Activated CD4-positive, alpha-beta T cell treated with anti-CD3 and anti-CD28 coated beads, Interleukin-2, amount 10 ng/mL, durations not matched to agents 7 days and 5 days (primary cell): ENCODE results near the gene SLC29A3. TPM values are rescaled to one million over a fixed set of nuclear protein-coding genes. Genes with fewer than 3 reads are reported as not detected.

Source experiments
- CTCF ChIA-PET: fragments of 350-600 bp; sonication (Branson Sonifier 250); formaldehyde crosslinking; loops from one replicate; lab custom pipeline; 2021; ENCODE audit warnings: antibody characterized with exemption; lab: Charles Lee
- POLR2A ChIA-PET: fragments of 350-600 bp; sonication (Branson Sonifier 250); formaldehyde crosslinking; loops from one replicate; lab custom pipeline; 2021; ENCODE audit warnings: antibody characterized with exemption; lab: Charles Lee
- DNase-seq: peaks from one replicate; pipeline ENCODE4 v3.0.0-alpha.2; 2020
- H3K27ac Mint-ChIP-seq: one replicate; pipeline ENCODE4 v1.8.0; 2021; ENCODE audit warnings: mild to moderate bottlenecking, moderate library complexity, mixed read lengths
- H3K27me3 Mint-ChIP-seq: one replicate; pipeline ENCODE4 v1.8.0; 2021; ENCODE audit warnings: mixed read lengths
- H3K36me3 Mint-ChIP-seq: one replicate; pipeline ENCODE4 v1.8.0; 2021; ENCODE audit warnings: low read depth, mixed read lengths
- H3K4me1 Mint-ChIP-seq: one replicate; pipeline ENCODE4 v1.8.0; 2021; ENCODE audit warnings: mixed read lengths
- H3K4me3 Mint-ChIP-seq: one replicate; pipeline ENCODE4 v1.8.0; 2021; ENCODE audit warnings: mild to moderate bottlenecking, moderate library complexity, mixed read lengths
- H3K9me3 Mint-ChIP-seq: one replicate; pipeline ENCODE4 v1.8.0; 2021; ENCODE audit warnings: mixed read lengths
- total RNA-seq, 2 experiments: library from RNA; stranded (reverse); gene quantifications; one replicate each; pipeline ENCODE4 v1.2.3, GENCODE V29; 2021

The SLC29A3 gene
- total RNA-seq, 2 experiments from 2014 or later: 2.4 to 3.4 TPM

DNA sequence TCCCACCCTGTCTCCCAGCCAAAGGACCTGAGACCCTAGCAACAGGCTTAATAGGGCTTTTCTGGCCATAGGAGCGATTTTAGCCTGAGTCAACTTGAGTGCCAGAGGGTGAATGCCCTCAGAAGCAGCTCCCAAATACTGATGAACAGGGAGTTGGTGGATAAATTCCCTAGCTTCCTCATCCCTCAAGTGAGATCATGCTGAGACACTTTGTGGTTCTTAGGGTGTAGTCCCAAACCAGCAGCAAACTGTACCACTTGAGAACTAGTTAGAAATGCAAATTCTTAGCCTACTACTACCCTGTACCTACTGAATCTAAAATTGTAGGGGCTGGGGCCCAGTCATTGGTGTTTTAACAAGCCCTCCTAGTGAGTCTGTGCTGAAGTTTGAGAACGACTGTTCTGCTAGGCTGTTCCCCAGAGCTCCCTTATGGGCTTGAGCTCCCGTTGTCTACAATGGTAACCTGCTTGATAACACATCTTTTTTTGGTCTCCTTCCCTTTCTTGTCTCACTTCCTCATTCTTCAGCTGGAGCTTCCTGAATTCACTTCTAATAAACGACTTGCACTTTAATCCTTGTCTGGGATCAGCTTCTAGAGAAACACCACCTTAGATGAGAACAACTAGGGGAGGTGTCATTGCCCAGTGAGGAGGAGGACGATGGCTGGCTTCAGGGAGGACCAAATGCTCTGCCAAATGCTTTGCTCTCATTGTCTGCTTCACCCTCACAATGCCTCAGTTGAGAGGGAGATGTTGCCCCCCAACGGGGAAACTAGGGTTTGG, 59.5 kb downstream of the SLC29A3 start:
- ChIA-PET POLR2A (interaction anchor here (0.7 kb wide), 1 partner anchor 213 kb away, joined by 6 read pairs; no protein-coding TSS in a partner anchor), CTCF (interaction anchor here (0.5 to 2.8 kb wide), 4 partner anchors 12 to 1383 kb away, joined by 3 to 11 read pairs (median 4); no protein-coding TSS in a partner anchor)
- DNase-seq: no peak
- H3K27ac Mint-ChIP-seq: no peak overlapping the region
- peaks cover 16% of the 10 kb centered on the region for H3K4me1 Mint-ChIP-seq
- H3K4me3 Mint-ChIP-seq: no peak overlapping the region
- no peaks in the 10 kb centered on the region for H3K9me3 Mint-ChIP-seq
- H3K36me3 Mint-ChIP-seq: no peaks in the 10 kb centered on the region
- peaks cover 3% of the 10 kb centered on the region for H3K27me3 Mint-ChIP-seq

DNA sequence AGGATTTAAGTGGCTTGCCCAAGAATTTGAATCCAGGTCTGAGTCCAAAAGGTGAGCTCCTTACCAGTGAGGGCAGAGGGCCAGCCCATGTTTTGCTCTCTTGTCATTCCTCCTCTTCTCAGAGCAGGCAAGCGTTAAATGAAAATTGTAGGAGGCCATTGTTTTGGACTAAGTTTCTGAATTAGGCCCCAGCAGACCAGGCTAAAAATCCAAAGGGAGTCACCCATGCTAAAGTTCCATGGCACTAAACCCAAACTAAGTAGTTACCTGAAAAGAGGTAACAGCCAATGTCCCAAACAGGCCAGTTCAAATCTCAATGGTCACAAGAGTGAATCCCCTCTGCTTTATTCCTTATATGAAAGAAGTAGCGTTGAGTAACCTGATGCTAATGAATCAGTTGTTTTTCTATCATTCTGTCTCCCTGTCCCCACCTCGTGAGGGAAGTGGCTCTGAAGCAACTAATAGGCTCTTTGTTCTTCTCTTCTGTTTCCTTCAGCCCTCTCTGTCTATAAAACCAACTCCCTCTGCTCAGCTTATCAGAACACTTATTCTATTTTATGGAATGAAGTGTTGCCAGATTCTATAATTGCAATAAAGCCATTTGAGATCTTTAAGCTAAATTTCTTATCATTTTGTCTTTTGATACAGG, 60.2 kb downstream of the SLC29A3 start:
- H3K4me1 Mint-ChIP-seq: peaks cover 16% of the 10 kb centered on the region
- POLR2A ChIA-PET: no interaction called here
- H3K4me3 Mint-ChIP-seq: no peak overlapping the region
- no peak overlapping the region for H3K27ac Mint-ChIP-seq
- CTCF ChIA-PET: interaction anchor here (2.8 kb wide), 1 partner anchor 21 kb away, joined by 11 read pairs; no protein-coding TSS in a partner anchor
- no peaks in the 10 kb centered on the region for H3K36me3 Mint-ChIP-seq
- no peak for DNase-seq
- peaks cover 3% of the 10 kb centered on the region for H3K27me3 Mint-ChIP-seq
- no peaks in the 10 kb centered on the region for H3K9me3 Mint-ChIP-seq

DNA sequence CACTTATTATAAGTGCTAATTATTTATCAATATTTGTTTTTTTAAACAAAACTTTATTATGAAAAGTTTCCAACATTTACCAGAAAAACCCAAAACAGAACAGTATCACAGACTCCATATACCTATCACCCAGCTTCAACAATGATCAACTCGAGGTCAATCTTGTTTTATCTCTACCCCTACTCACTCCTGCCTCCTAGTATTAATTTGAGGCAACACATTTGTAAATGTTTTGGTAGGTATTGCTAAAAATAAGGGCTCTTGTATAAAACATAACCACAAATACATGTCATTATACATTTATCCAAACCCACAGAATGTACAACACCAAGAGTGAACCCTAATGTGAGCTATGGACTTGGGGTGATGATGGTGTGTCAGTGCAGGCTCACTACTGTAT, 61.8 kb downstream of the SLC29A3 start:
- ChIA-PET POLR2A (no interaction called here), CTCF (interaction anchor here (0.6 to 1.8 kb wide), 3 partner anchors 10 to 462 kb away, joined by 3 to 5 read pairs (median 4); no protein-coding TSS in a partner anchor)
- Mint-ChIP-seq H3K27ac (no peak overlapping the region), H3K4me3 (no peak overlapping the region), H3K36me3 (no peaks in the 10 kb centered on the region), H3K9me3 (no peaks in the 10 kb centered on the region), H3K27me3 (no peaks in the 10 kb centered on the region), H3K4me1 (peaks cover 13% of the 10 kb centered on the region)
- DNase-seq: no peak

DNA sequence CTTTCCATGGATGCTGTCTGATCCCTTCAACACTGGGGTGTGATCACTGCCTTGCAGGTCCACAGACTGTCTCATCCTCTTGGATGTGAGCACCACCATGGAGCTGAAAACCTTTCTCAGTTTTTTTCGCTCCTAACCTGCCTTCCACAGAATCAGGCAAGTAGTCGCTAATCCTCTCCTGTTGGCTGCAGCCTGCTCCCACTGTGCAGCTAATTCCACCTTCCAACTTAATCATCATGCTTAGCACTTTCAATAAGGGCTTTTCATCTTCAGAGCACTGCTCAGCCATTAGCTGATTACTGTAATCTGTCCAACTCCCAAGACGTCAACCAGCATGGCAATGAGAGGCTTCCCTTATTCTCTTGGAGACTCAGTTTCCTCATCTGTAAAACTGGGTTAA, 62.6 kb downstream of the SLC29A3 start:
- no peaks in the 10 kb centered on the region for H3K36me3 Mint-ChIP-seq
- H3K27ac Mint-ChIP-seq: no peak overlapping the region
- H3K4me1 Mint-ChIP-seq: peaks cover 6% of the 10 kb centered on the region
- H3K4me3 Mint-ChIP-seq: no peak overlapping the region
- DNase-seq: no peak
- no peaks in the 10 kb centered on the region for H3K9me3 Mint-ChIP-seq
- ChIA-PET CTCF (interaction anchor here (0.6 to 1.8 kb wide), 3 partner anchors 9 to 173 kb away, joined by 3 to 5 read pairs (median 4); no protein-coding TSS in a partner anchor), POLR2A (no interaction called here)
- peaks cover 1% of the 10 kb centered on the region for H3K27me3 Mint-ChIP-seq

DNA sequence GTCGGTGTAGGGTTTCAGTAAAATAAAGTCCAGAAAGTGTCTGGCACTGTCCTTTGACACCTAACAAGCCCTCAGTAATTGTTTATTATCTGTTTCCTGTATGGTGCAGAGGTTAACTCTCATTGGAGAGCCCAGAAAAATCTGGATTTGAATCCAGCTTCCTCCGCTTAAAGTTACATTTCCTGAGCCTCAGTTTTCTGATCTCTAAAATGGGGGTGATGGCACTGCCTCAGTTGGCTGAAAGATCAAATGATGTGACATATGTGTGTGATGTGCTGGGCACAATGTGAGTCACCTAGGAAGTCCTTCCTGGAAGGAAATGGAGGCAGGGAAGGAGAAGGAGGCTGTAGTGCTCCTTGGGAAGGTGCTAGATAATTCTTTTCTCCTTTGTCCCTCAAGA, 63.0 kb downstream of the SLC29A3 start:
- POLR2A ChIA-PET: no interaction called here
- Mint-ChIP-seq H3K9me3 (no peaks in the 10 kb centered on the region), H3K4me1 (peaks cover 6% of the 10 kb centered on the region), H3K36me3 (no peaks in the 10 kb centered on the region), H3K27ac (no peak overlapping the region), H3K4me3 (no peak overlapping the region), H3K27me3 (peaks cover 2% of the 10 kb centered on the region)
- CTCF ChIA-PET: interaction anchor here (1.4 to 1.8 kb wide), 2 partner anchors 9 to 15 kb away, joined by 3 to 4 read pairs; no protein-coding TSS in a partner anchor
- no peak for DNase-seq

DNA sequence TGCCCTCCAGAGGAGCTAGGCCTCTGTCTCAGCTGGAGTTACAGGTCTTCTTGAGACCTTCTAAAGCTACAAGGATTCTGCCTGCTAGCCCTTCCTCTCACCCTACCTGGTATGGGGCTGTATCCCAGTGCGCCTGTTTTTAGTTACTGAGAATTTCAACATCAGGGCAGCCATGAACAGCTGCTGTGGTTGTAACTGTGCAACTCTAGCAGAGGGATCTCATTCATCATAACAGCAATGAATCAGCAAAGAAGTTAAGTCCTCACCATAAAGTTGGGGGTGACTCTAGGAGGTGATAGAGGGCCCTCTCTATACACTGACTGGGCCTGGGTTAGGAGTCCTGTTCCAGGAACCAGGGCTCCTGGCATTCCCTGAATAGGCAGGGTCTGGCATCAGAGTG, 63.7 kb downstream of the SLC29A3 start:
- H3K4me3 Mint-ChIP-seq: no peak overlapping the region
- no peak for DNase-seq
- H3K9me3 Mint-ChIP-seq: no peaks in the 10 kb centered on the region
- POLR2A ChIA-PET: no interaction called here
- H3K27me3 Mint-ChIP-seq: peaks cover 2% of the 10 kb centered on the region
- H3K27ac Mint-ChIP-seq: no peak overlapping the region
- peaks cover 1% of the 10 kb centered on the region for H3K4me1 Mint-ChIP-seq
- no peaks in the 10 kb centered on the region for H3K36me3 Mint-ChIP-seq
- CTCF ChIA-PET: interaction anchor here (1.4 kb wide), 1 partner anchor 15 kb away, joined by 3 read pairs; no protein-coding TSS in a partner anchor

DNA sequence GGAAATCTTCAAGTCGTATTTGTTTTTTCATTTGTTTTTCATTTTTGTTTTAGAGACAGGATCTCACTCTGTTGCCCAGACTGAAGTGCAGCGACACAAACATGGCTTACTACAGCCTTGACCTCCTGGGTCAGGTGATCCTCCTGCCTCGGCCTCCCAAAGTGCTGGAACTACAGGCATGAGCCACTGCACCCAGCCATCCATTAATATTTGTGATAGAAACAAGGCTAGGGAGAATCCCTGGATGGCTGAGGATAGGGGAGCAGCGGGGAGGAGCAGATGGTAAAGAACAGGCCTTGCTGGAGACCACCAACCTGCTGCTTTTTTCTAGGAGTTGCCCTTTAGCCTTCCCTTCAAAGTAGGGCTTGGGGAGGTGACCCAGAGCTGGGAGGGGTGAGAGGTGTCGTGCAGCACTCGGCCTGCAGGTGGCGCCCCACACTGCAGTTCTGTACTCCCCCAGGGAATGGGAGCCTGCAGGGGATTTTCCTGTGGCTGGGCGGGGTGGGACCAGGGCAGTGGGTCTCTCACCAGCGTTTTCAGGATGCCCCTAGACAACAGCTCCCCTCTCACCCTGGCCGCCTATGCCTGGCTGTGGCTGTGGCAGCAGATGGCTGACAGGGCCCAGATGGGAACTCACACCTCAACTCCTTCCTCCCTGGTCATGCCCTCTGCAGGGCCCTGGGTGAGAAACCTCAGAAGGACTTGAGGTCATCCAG, 65.1 kb downstream of the SLC29A3 start:
- POLR2A ChIA-PET: no interaction called here
- no peaks in the 10 kb centered on the region for H3K9me3 Mint-ChIP-seq

DNA sequence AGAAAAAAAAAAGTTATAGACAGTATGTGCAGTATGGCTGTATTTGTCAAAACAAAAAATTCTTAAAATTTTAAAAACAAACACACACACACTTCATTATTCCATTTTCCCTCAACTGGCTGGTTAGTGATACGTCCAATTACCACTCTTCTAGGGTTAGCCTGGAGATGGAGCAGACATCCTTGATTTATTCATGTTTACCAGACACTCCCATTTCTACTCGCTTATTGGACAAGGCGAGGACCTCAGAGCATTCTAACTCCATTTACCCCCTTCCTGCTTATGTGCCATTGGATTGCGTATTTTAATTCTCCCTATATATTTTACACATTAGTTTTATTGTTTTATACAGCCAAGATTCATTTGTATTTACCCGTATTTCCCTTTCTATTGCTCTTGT, 69.1 kb downstream of the SLC29A3 start:
- ChIA-PET POLR2A (no interaction called here), CTCF (interaction anchor here (0.5 kb wide), 1 partner anchor 28 kb away, joined by 3 read pairs; no protein-coding TSS in a partner anchor)
- no peaks in the 10 kb centered on the region for H3K36me3 Mint-ChIP-seq
- no peaks in the 10 kb centered on the region for H3K9me3 Mint-ChIP-seq
- no peak overlapping the region for H3K27ac Mint-ChIP-seq
- H3K27me3 Mint-ChIP-seq: peaks cover 23% of the 10 kb centered on the region
- H3K4me1 Mint-ChIP-seq: no peaks in the 10 kb centered on the region
- H3K4me3 Mint-ChIP-seq: no peak overlapping the region
- no peak for DNase-seq

More for the DNA sequence above, 65.1 kb downstream of the SLC29A3 start:
- CTCF ChIA-PET: interaction anchor here (0.8 to 2.1 kb wide), 12 partner anchors 8 to 427 kb away, joined by 3 to 5 read pairs (median 3); no protein-coding TSS in a partner anchor
- no peaks in the 10 kb centered on the region for H3K36me3 Mint-ChIP-seq
- no peaks in the 10 kb centered on the region for H3K4me1 Mint-ChIP-seq
- peak; percentile 74 for DNase-seq
- peaks cover 9% of the 10 kb centered on the region for H3K27me3 Mint-ChIP-seq
- H3K27ac Mint-ChIP-seq: no peak overlapping the region
- H3K4me3 Mint-ChIP-seq: no peak overlapping the region

DNA sequence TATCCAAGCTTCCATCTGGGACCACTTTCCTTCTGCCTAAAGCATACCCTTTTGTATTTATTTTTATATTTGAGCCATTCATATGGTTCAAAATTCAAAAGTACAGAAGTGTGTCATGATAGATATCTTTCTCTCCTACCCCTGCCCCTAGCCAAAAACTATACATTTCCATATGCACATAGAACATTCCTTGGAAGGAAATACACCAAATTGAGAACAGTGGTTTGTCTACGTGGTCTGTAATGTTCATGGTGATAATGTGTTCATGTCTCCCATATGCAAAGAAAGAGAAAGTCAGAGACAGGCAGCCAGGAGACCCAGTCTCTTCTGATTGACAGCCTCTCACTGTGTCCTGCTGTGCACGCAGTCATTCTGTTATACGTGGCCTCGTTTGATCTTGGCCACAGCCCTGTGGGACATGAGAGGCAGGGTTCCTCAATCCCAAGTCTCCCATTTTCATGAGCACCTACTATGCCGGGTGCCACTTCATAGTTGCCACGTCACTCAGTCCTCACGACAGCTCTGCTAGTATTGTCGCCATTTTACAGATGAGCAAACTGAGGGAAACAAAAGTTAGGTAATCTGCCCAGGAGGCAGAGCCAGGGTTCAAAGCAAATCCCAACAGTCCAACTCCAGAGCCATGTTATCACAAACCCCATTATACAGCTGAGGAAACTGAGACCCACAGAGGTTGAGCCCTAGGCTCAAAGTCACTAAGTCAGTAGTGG, 69.7 kb downstream of the SLC29A3 start:
- H3K27ac Mint-ChIP-seq: no peak overlapping the region
- no peak overlapping the region for H3K4me3 Mint-ChIP-seq
- POLR2A ChIA-PET: no interaction called here
- no peaks in the 10 kb centered on the region for H3K4me1 Mint-ChIP-seq
- H3K27me3 Mint-ChIP-seq: peaks cover 26% of the 10 kb centered on the region
- H3K36me3 Mint-ChIP-seq: no peaks in the 10 kb centered on the region
- no peaks in the 10 kb centered on the region for H3K9me3 Mint-ChIP-seq
- no peak for DNase-seq
- CTCF ChIA-PET: no interaction called here

DNA sequence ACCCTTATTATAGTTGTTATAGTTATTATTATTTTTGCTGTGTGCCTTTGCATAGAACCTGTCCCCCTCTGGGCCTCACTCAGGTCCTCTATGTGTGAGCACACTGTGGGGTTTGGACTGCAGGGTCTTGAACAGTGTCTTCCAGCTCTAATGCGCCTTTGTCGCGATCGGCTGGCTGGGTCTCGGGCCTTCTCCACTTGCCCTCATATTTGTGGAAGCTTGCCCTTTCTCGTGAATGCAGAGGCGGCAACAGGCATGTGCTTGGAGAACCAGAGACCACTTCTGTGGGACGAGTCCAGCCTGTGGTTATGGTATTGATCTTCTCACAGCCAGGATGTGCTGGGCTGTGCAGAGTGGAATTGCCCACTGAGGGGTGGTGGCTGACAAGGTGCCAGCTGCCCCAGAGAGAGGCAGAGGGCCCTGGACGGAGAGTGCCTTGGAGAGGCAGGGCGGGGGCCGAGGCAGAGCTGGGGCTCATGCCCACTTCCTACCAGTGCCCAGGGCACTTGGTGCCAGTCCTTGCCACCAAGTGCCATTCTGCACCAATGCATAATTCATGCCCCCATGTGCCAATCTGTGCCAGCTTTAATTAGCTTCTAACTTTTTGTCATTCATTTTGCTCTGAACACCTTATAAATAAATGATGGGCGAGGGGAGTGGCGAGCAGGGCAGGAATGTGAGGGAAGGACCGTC, 70.9 kb downstream of the SLC29A3 start:
- no peaks in the 10 kb centered on the region for H3K36me3 Mint-ChIP-seq
- DNase-seq: no peak
- no peaks in the 10 kb centered on the region for H3K4me1 Mint-ChIP-seq
- peaks cover 34% of the 10 kb centered on the region for H3K27me3 Mint-ChIP-seq
- ChIA-PET CTCF (interaction anchor here (1.2 to 1.7 kb wide), 2 partner anchors 9 to 12 kb away, joined by 3 to 4 read pairs; no protein-coding TSS in a partner anchor), POLR2A (no interaction called here)
- H3K27ac Mint-ChIP-seq: no peak overlapping the region
- H3K4me3 Mint-ChIP-seq: no peak overlapping the region
- H3K9me3 Mint-ChIP-seq: no peaks in the 10 kb centered on the region

DNA sequence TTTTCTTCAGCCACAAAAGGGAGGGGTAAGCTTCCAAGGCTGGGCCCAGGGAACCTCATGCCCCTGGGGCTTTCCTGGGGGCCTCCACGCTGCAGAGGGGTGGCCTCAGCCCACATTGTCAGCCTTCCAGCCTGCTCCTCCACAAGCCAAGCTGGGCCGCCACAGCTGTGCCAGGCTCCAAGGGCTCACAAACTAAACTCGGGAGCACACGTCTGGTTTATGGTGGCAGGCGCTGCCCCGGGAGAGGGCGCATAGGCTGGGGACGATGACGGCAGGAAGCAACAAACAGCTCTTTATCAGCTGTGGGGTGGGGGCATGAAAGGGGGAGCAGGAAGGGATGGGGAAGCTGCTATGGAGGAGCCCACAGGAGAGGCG, 71.4 kb downstream of the SLC29A3 start:
- peaks cover 40% of the 10 kb centered on the region for H3K27me3 Mint-ChIP-seq
- ChIA-PET POLR2A (no interaction called here), CTCF (interaction anchor here (1.2 to 1.7 kb wide), 2 partner anchors 9 to 12 kb away, joined by 3 to 4 read pairs; no protein-coding TSS in a partner anchor)
- no peak overlapping the region for H3K27ac Mint-ChIP-seq
- no peaks in the 10 kb centered on the region for H3K9me3 Mint-ChIP-seq
- H3K36me3 Mint-ChIP-seq: no peaks in the 10 kb centered on the region
- H3K4me3 Mint-ChIP-seq: no peak overlapping the region
- H3K4me1 Mint-ChIP-seq: no peaks in the 10 kb centered on the region
- DNase-seq: no peak
